Measurements from ENCODE around the gene EIF4G3.

- TF ChIP-seq, protein P1, sequence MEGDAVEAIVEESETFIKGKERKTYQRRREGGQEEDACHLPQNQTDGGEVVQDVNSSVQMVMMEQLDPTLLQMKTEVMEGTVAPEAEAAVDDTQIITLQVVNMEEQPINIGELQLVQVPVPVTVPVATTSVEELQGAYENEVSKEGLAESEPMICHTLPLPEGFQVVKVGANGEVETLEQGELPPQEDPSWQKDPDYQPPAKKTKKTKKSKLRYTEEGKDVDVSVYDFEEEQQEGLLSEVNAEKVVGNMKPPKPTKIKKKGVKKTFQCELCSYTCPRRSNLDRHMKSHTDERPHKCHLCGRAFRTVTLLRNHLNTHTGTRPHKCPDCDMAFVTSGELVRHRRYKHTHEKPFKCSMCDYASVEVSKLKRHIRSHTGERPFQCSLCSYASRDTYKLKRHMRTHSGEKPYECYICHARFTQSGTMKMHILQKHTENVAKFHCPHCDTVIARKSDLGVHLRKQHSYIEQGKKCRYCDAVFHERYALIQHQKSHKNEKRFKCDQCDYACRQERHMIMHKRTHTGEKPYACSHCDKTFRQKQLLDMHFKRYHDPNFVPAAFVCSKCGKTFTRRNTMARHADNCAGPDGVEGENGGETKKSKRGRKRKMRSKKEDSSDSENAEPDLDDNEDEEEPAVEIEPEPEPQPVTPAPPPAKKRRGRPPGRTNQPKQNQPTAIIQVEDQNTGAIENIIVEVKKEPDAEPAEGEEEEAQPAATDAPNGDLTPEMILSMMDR (IDR thresholded peaks at IDR 0.05): no peak
- TF ChIP-seq POLR2A (IDR thresholded peaks at IDR 0.05) (no peak), EP300 (IDR thresholded peaks at IDR 0.05) (no peak)
Measured at GRCh38 chr1:20882837-20883236, 293.9 kb downstream of the EIF4G3 start.
